GM18867 (cell line): ENCODE results near the gene GLS.
"Not testable (repeated sequence)": the region's sequence is repeated elsewhere in the genome, so short reads cannot be mapped to it uniquely, and the experiment has no call there.

Source experiments
- ATAC-seq: cut with Tn5 transposase; IDR thresholded peaks from one replicate; pipeline ENCODE4 v1.9.1; 2021; ENCODE audit warnings: mild to moderate bottlenecking, moderate library complexity; ENCODE audit not compliant: unreplicated experiment

The GLS gene

GRCh38 chr2:190855245-190855644 is 25.4 kb upstream of the GLS start:
- no peak for ATAC-seq

- no peak for ATAC-seq
These were observed 23.6 kb upstream of the GLS start for GRCh38 chr2:190856985-190857384.

- no peak for ATAC-seq
These were observed 21.8 kb upstream of the GLS start for GRCh38 chr2:190858817-190859216.

GRCh38 chr2:190859347-190860297 is 21.0 kb upstream of the GLS start:
- no peak for ATAC-seq

GRCh38 chr2:190860985-190861680 is 19.5 kb upstream of the GLS start:
- no peak for ATAC-seq

GRCh38 chr2:190862128-190862527 is 18.5 kb upstream of the GLS start:
- ATAC-seq, result not testable (repeated sequence)

GRCh38 chr2:190862571-190862991 is 18.0 kb upstream of the GLS start:
- ATAC-seq, result no peak

GRCh38 chr2:190863946-190864345 is 16.7 kb upstream of the GLS start:
- ATAC-seq, result no peak

- ATAC-seq, result no peak
These were observed 16.2 kb upstream of the GLS start for GRCh38 chr2:190864375-190864774.

GRCh38 chr2:190867212-190867611 is 13.4 kb upstream of the GLS start:
- no peak for ATAC-seq

GRCh38 chr2:190867832-190868231 is 12.8 kb upstream of the GLS start:
- no peak for ATAC-seq

GRCh38 chr2:190869721-190870120 is 10.9 kb upstream of the GLS start:
- no peak for ATAC-seq

- ATAC-seq, result not testable (repeated sequence)
These were observed 7.2 kb upstream of the GLS start for GRCh38 chr2:190873451-190873850.

GRCh38 chr2:190875891-190876290 is 4.7 kb upstream of the GLS start:
- ATAC-seq, result no peak

- no peak for ATAC-seq
These were observed 4.0 kb upstream of the GLS start for GRCh38 chr2:190876631-190877030.

- ATAC-seq, result no peak
These were observed 3.2 kb upstream of the GLS start for GRCh38 chr2:190877436-190877835.

GRCh38 chr2:190879474-190880377 is 895 bp upstream of the GLS start:
- ATAC-seq, result no peak

GRCh38 chr2:190881084-190881597 is 520 bp downstream of the GLS start:
- no peak for ATAC-seq

GRCh38 chr2:190881598-190882410 is 1.2 kb downstream of the GLS start:
- peak; percentile 57 for ATAC-seq

- peak; percentile 8 for ATAC-seq
These were observed 1.8 kb downstream of the GLS start for GRCh38 chr2:190882411-190882766.
